HK-2 (cell line): ENCODE data around the gene MAVS.
A peak's percentile ranks its signal among the peaks of the same experiment; 100 is the strongest.
"Not testable (repeated sequence)": the region's sequence is repeated elsewhere in the genome, so short reads cannot be mapped to it uniquely, and the experiment has no call there.

ENCODE experiments used
- DNase-seq: peaks from one replicate; pipeline ENCODE4 v3.0.0-alpha.2; 2018; ENCODE audit not compliant: unreplicated experiment

The MAVS gene

GRCh38 chr20:3814928-3815495 lies 31.6 kb upstream of the MAVS start:
- no peak for DNase-seq

GRCh38 chr20:3815703-3816315 lies 30.8 kb upstream of the MAVS start:
- no peak for DNase-seq

GRCh38 chr20:3818155-3819151 lies 28.2 kb upstream of the MAVS start:
- DNase-seq, result peak; percentile 79

- DNase-seq, result no peak
Observed at GRCh38 chr20:3819411-3820047, 27.1 kb upstream of the MAVS start.

- DNase-seq, result peak; percentile 99
Observed at GRCh38 chr20:3820048-3820900, 26.4 kb upstream of the MAVS start, which contains the start of gene AP5S1. Gene AP5S1 (plus strand): TSS chr20:3820547. CDS start chr20:3822118, 1,571 bp downstream.

- DNase-seq, result no peak
Observed at GRCh38 chr20:3820901-3821727, 25.5 kb upstream of the MAVS start.

- no peak for DNase-seq
Observed at GRCh38 chr20:3821996-3822395, 24.6 kb upstream of the MAVS start.

GRCh38 chr20:3823881-3824280 lies 22.8 kb upstream of the MAVS start:
- DNase-seq, result no peak

- DNase-seq, result no peak
Observed at GRCh38 chr20:3825526-3825925, 21.1 kb upstream of the MAVS start.

- DNase-seq, result no peak
Observed at GRCh38 chr20:3826420-3826819, 20.2 kb upstream of the MAVS start.

GRCh38 chr20:3828798-3829197 lies 17.8 kb upstream of the MAVS start:
- no peak for DNase-seq

GRCh38 chr20:3829891-3830290 lies 16.7 kb upstream of the MAVS start:
- not testable (repeated sequence) for DNase-seq

- no peak for DNase-seq
Observed at GRCh38 chr20:3836132-3836531, 10.5 kb upstream of the MAVS start.

GRCh38 chr20:3839328-3839727 lies 7.3 kb upstream of the MAVS start:
- DNase-seq, result no peak

- DNase-seq, result not testable (repeated sequence)
Observed at GRCh38 chr20:3840201-3840600, 6.4 kb upstream of the MAVS start.

GRCh38 chr20:3842348-3842930 lies 4.2 kb upstream of the MAVS start:
- no peak for DNase-seq

- peak; percentile 43 for DNase-seq
Observed at GRCh38 chr20:3843490-3843889, 3.1 kb upstream of the MAVS start.

GRCh38 chr20:3843990-3844619 lies 2.5 kb upstream of the MAVS start:
- not testable (repeated sequence) for DNase-seq

- DNase-seq, result no peak
Observed at GRCh38 chr20:3846378-3846739, 275 bp upstream of the MAVS start.
